ES-I3 (cell line): ENCODE data around the gene CHRNA9.

Experiments used
- H3K36me3 ChIP-seq: 2 replicates; pipeline ENCODE4 v1.6.1; 2013; ENCODE audit warnings: mild to moderate bottlenecking, low read length, control low read depth, moderate library complexity; ENCODE audit not compliant: insufficient read depth
- H3K4me1 ChIP-seq: 2 replicates; pipeline ENCODE4 v1.6.1; 2013; ENCODE audit warnings: mild to moderate bottlenecking, control low read depth, low read length; ENCODE audit not compliant: insufficient read depth
- H3K9ac ChIP-seq: 2 replicates; pipeline ENCODE4 v1.6.1; 2013; ENCODE audit warnings: low read depth, mild to moderate bottlenecking, low read length, moderate library complexity
- H3K9me3 ChIP-seq: 2 replicates; pipeline ENCODE4 v1.6.1; 2013; ENCODE audit warnings: mild to moderate bottlenecking, low read length, moderate library complexity; ENCODE audit not compliant: control insufficient read depth, insufficient read depth

CHRNA9 gene

GRCh38 chr4:40395908-40396793, 61.0 kb downstream of the CHRNA9 start:
- no peaks in the 10 kb centered on the region for H3K36me3 ChIP-seq
- H3K9ac ChIP-seq = no peak overlapping the region
- H3K4me1 ChIP-seq = peaks cover 11% of the 10 kb centered on the region
- no peaks in the 10 kb centered on the region for H3K9me3 ChIP-seq

DNA sequence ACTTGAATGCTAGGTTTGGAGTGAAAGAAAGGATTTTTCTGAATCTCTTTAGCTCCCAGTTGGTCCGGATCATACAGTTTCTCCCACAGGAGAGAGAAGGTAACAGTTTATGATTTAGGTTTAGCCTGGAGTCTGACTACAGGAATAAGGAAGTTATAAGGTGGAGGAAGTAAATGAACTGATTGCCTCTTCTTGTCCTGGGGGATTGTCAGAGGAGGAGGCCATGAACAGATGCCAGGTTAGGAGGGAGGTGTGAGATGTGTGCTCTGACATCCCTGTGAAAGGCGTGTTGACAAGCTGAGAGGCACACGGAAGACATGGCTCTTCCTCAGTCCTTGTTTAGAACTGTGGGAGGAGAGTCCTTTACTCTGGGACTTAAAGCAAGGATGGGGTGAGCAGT, 64.4 kb downstream of the CHRNA9 start:
- Histone ChIP-seq H3K9ac (no peak overlapping the region), H3K4me1 (peaks cover 11% of the 10 kb centered on the region), H3K36me3 (no peaks in the 10 kb centered on the region; the same call in 1 of the 2 replicates), H3K9me3 (no peaks in the 10 kb centered on the region)

- Histone ChIP-seq H3K9me3 (no peaks in the 10 kb centered on the region), H3K9ac (no peak overlapping the region), H3K4me1 (peaks cover 5% of the 10 kb centered on the region), H3K36me3 (no peaks in the 10 kb centered on the region; the same call in 1 of the 2 replicates)
Observed at GRCh38 chr4:40401096-40401495, 66.0 kb downstream of the CHRNA9 start.

DNA sequence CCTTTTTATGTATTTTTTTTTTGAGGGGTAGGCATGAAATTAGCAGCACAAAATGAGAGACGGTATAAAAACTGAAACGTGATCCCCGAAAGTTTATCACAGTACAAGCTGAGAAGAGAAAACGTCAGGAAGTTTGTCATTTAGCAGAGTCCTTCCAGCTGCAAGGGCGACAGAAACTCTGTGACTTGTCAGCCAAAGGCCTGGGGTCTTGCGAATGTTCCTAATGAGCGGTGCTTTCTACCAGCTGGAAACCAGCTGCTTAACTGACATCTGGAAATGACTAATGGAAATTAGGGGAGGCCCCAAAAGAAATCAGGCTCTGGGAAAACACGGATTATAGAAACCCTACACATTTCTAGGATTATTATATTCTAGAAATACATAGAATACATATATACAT, 66.5 kb downstream of the CHRNA9 start:
- Histone ChIP-seq H3K9ac (no peak overlapping the region), H3K36me3 (no peaks in the 10 kb centered on the region; the same call in 1 of the 2 replicates), H3K4me1 (no peaks in the 10 kb centered on the region; the same call in 1 of the 2 replicates), H3K9me3 (no peaks in the 10 kb centered on the region)

GRCh38 chr4:40402556-40402955, 67.4 kb downstream of the CHRNA9 start:
- no peak overlapping the region for H3K9ac ChIP-seq
- no peaks in the 10 kb centered on the region; the same call in 1 of the 2 replicates for H3K4me1 ChIP-seq
- H3K9me3 ChIP-seq = peaks cover 4% of the 10 kb centered on the region
- no peaks in the 10 kb centered on the region; the same call in 1 of the 2 replicates for H3K36me3 ChIP-seq

DNA sequence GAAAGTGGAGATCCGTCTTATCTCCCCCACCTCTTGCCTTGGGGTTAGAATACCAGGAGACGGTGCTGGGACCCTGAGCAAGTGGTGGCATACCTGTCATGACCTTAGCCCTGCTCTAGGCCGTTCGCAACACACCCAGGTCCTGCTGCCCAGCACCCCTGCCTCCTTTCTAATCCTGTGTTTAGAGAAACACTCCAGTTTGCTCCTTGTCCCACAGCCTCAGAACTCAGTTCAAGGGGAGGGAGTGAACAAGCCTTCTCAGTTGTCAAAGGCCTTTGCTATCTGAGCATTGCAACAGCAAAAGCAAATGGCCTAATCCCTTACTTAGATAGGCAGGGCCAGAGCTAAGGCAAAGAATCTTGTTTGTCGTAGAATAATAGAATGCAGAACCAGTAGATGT, 67.9 kb downstream of the CHRNA9 start:
- Histone ChIP-seq H3K9ac (no peak overlapping the region), H3K9me3 (peaks cover 7% of the 10 kb centered on the region), H3K36me3 (no peaks in the 10 kb centered on the region; the same call in 1 of the 2 replicates), H3K4me1 (no peaks in the 10 kb centered on the region; the same call in 1 of the 2 replicates)
